Fibroblast of lung (primary cell): Measurements from ENCODE around the gene SMC6.

Experiments
- EZH2 ChIP-seq: IDR thresholded peaks from 2 replicates; pipeline ENCODE4 v1.5.1; 2012; ENCODE audit warnings: low read length, control low read depth, mild to moderate bottlenecking; ENCODE audit errors: missing control alignments
- TF ChIP-seq, protein P1 (sequence below), 2 donors: IDR thresholded peaks in 1 of 2; conservative IDR thresholded peaks in 1 of 2; 1 replicate in 1 of 2; 2 replicates in 1 of 2; pipeline ENCODE4 v1.5.1; 2011 to 2012; ENCODE audit warnings: low read length in 2 of 2, control low read depth in 1 of 2, inconsistent platforms in 1 of 2, low read depth in 1 of 2, mild to moderate bottlenecking in 1 of 2

DNA sequence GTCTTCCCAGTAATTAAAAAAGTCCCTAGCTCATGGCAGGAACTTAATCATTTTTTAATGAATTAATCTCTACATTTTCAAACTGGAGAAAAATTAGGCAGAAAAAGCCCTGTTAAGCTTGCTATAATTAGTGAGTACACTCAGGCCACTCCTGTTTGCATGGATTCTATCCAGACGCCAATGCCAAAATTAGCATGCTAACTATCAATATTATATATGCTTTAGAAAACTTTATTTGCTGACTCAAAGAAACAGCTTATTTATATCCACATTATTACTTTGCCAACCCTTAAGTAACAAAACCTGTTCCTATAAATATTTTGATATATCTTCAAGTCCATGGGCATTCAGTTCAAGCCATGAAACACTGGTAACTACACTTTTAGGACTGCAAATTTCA, 90.9 kb downstream of the SMC6 start:
- TF ChIP-seq, protein P1, sequence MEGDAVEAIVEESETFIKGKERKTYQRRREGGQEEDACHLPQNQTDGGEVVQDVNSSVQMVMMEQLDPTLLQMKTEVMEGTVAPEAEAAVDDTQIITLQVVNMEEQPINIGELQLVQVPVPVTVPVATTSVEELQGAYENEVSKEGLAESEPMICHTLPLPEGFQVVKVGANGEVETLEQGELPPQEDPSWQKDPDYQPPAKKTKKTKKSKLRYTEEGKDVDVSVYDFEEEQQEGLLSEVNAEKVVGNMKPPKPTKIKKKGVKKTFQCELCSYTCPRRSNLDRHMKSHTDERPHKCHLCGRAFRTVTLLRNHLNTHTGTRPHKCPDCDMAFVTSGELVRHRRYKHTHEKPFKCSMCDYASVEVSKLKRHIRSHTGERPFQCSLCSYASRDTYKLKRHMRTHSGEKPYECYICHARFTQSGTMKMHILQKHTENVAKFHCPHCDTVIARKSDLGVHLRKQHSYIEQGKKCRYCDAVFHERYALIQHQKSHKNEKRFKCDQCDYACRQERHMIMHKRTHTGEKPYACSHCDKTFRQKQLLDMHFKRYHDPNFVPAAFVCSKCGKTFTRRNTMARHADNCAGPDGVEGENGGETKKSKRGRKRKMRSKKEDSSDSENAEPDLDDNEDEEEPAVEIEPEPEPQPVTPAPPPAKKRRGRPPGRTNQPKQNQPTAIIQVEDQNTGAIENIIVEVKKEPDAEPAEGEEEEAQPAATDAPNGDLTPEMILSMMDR (conservative IDR thresholded peaks at IDR 0.05 in 1 of 2, IDR thresholded peaks at IDR 0.05 in 1 of 2; ENCODE audit: low read depth in 1 of 2, low read length in 2 of 2): no peak
- no peak for TF ChIP-seq EZH2
